Karpas-422 (cell line): ENCODE results near the gene SLC22A13. TPM values are rescaled to one million over a fixed set of nuclear protein-coding genes. Genes with fewer than 3 reads are reported as not detected.
"Not testable (repeated sequence)": the region's sequence is repeated elsewhere in the genome, so short reads cannot be mapped to it uniquely, and the experiment has no call there.

Experiments
- DNase-seq: peaks from one replicate; pipeline ENCODE4 v3.0.0-alpha.2; 2015
- H2AFZ ChIP-seq: fragments of 200-600 bp; sonication (generic); 2 replicates; pipeline ENCODE4 v1.6.1; 2014; ENCODE audit warnings: antibody characterized with exemption, low read length, mixed read lengths
- H3K27ac ChIP-seq: fragments of 200-600 bp; sonication (generic); 2 replicates; pipeline ENCODE4 v1.5.1; 2014; ENCODE audit warnings: mild to moderate bottlenecking, low read length, moderate library complexity
- H3K27me3 ChIP-seq: fragments of 200-600 bp; sonication (generic); 2 replicates; pipeline ENCODE4 v1.6.1; 2014; ENCODE audit warnings: low read length, mixed read lengths
- H3K36me3 ChIP-seq: fragments of 200-600 bp; sonication (generic); 2 replicates; pipeline ENCODE4 v1.6.1; 2014; ENCODE audit warnings: low read length, mixed read lengths; ENCODE audit not compliant: insufficient read depth
- H3K4me1 ChIP-seq: fragments of 200-600 bp; sonication (generic); 2 replicates; pipeline ENCODE4 v1.6.1; 2014; ENCODE audit warnings: mild to moderate bottlenecking, low read length, mixed read lengths
- H3K4me2 ChIP-seq: fragments of 200-600 bp; sonication (generic); 2 replicates; pipeline ENCODE4 v1.6.1; 2014; ENCODE audit warnings: low read length, low read depth, mild to moderate bottlenecking; ENCODE audit not compliant: poor library complexity, severe bottlenecking
- H3K4me3 ChIP-seq: fragments of 200-600 bp; sonication (generic); 2 replicates; pipeline ENCODE4 v1.5.1; 2014; ENCODE audit warnings: mild to moderate bottlenecking, antibody characterized with exemption, low read length, mixed read lengths
- H3K79me2 ChIP-seq: fragments of 200-600 bp; sonication (generic); 2 replicates; pipeline ENCODE4 v1.6.1; 2014; ENCODE audit warnings: mild to moderate bottlenecking, low read length, mixed read lengths
- H3K9ac ChIP-seq: fragments of 200-600 bp; sonication (generic); 2 replicates; pipeline ENCODE4 v1.6.0; 2014; ENCODE audit warnings: low read length
- H3K9me2 ChIP-seq: fragments of 200-600 bp; sonication (generic), shearing (Covaris generic); replicated peaks from 2 replicates; pipeline ENCODE4 v1.6.0; 2014; ENCODE audit warnings: mild to moderate bottlenecking, low read length, moderate library complexity; ENCODE audit not compliant: insufficient read depth
- H3K9me3 ChIP-seq: fragments of 300-700, 200-600 bp; sonication (generic); 2 replicates; pipeline ENCODE4 v1.6.1; 2014; ENCODE audit warnings: low read length, mixed read lengths
- H4K20me1 ChIP-seq: fragments of 200-600 bp; sonication (generic); 2 replicates; pipeline ENCODE4 v1.6.1; 2014; ENCODE audit warnings: mild to moderate bottlenecking, antibody characterized with exemption, low read length, low read depth; ENCODE audit not compliant: insufficient read depth
- total RNA-seq: library from RNA; depleted of rRNA; stranded (reverse); fragments of >200 nt; shearing (Covaris generic); gene quantifications from 2 replicates; pipeline ENCODE4 v1.2.3, GENCODE V29; 2014; ENCODE audit warnings: low replicate concordance

The SLC22A13 gene
- total RNA-seq, 1 experiment from 2014 or later = 3.3 TPM

- H2AFZ ChIP-seq = no peak overlapping the region
- no peaks in the 10 kb centered on the region for H3K4me1 ChIP-seq
- H3K79me2 ChIP-seq = no peaks in the 10 kb centered on the region
- H3K4me2 ChIP-seq = no peak overlapping the region
- no peaks in the 10 kb centered on the region; the same call in 1 of the 2 replicates for H3K36me3 ChIP-seq
- H3K27me3 ChIP-seq = no peaks in the 10 kb centered on the region
- H3K27ac ChIP-seq = no peak overlapping the region
- H4K20me1 ChIP-seq = no peaks in the 10 kb centered on the region
- no peak for DNase-seq
- H3K9me3 ChIP-seq = no peaks in the 10 kb centered on the region
- no peak overlapping the region for H3K4me3 ChIP-seq
- no peak overlapping the region for H3K9ac ChIP-seq
- no peaks in the 10 kb centered on the region for H3K9me2 ChIP-seq
Observed at GRCh38 chr3:38278841-38279240, 13.2 kb downstream of the SLC22A13 start.

GRCh38 chr3:38281895-38282686 is 16.5 kb downstream of the SLC22A13 start, which contains the start of gene SLC22A14:
SLC22A14 (plus strand) TSS chr3:38282294; CDS start chr3:38306027, 23,733 bp downstream.
- DNase-seq = no peak
- H3K9ac ChIP-seq = no peak within 1 kb of the TSS

GRCh38 chr3:38283810-38284755 is 18.5 kb downstream of the SLC22A13 start:
- no peaks in the 10 kb centered on the region for H3K79me2 ChIP-seq
- no peak overlapping the region for H2AFZ ChIP-seq
- H3K9me2 ChIP-seq = no peaks in the 10 kb centered on the region
- no peak for DNase-seq
- no peak overlapping the region for H3K9ac ChIP-seq
- H4K20me1 ChIP-seq = no peaks in the 10 kb centered on the region
- H3K9me3 ChIP-seq = no peaks in the 10 kb centered on the region
- no peaks in the 10 kb centered on the region for H3K36me3 ChIP-seq
- no peaks in the 10 kb centered on the region for H3K27me3 ChIP-seq
- no peaks in the 10 kb centered on the region for H3K4me1 ChIP-seq
- H3K4me2 ChIP-seq = no peak overlapping the region
- H3K4me3 ChIP-seq = no peak overlapping the region
- no peak overlapping the region for H3K27ac ChIP-seq

More at GRCh38 chr3:38281895-38282686, 16.5 kb downstream of the SLC22A13 start, which contains the start of gene SLC22A14:
- Histone ChIP-seq H4K20me1 (no peaks in the 10 kb centered on the region), H3K36me3 (no peaks in the 10 kb centered on the region), H3K27me3 (no peaks in the 10 kb centered on the region), H3K79me2 (no peaks in the 10 kb centered on the region), H2AFZ (no peak within 1 kb of the TSS), H3K9me3 (no peaks in the 10 kb centered on the region), H3K27ac (no peak within 1 kb of the TSS), H3K4me2 (no peak within 1 kb of the TSS), H3K4me3 (no peak within 1 kb of the TSS), H3K4me1 (no peaks in the 10 kb centered on the region), H3K9me2 (no peaks in the 10 kb centered on the region)

- Histone ChIP-seq H3K4me3 (no peak overlapping the region), H2AFZ (no peak overlapping the region), H3K79me2 (no peaks in the 10 kb centered on the region), H4K20me1 (no peaks in the 10 kb centered on the region), H3K27me3 (no peaks in the 10 kb centered on the region), H3K9me2 (no peaks in the 10 kb centered on the region), H3K9ac (no peak overlapping the region), H3K4me1 (no peaks in the 10 kb centered on the region), H3K4me2 (no peak overlapping the region), H3K27ac (no peak overlapping the region), H3K36me3 (no peaks in the 10 kb centered on the region), H3K9me3 (no peaks in the 10 kb centered on the region)
- no peak for DNase-seq
Observed at GRCh38 chr3:38284756-38285150, 19.1 kb downstream of the SLC22A13 start.

GRCh38 chr3:38289286-38290217 is 23.9 kb downstream of the SLC22A13 start:
- not testable (repeated sequence) for H3K79me2 ChIP-seq, H4K20me1 ChIP-seq, H3K36me3 ChIP-seq, H3K27me3 ChIP-seq, DNase-seq, H3K4me3 ChIP-seq, H3K27ac ChIP-seq, H3K9ac ChIP-seq, H3K9me3 ChIP-seq, H2AFZ ChIP-seq, H3K4me2 ChIP-seq, H3K9me2 ChIP-seq, H3K4me1 ChIP-seq

- DNase-seq, H3K9me2 ChIP-seq, H3K79me2 ChIP-seq, H3K9ac ChIP-seq, H3K27me3 ChIP-seq, H3K4me3 ChIP-seq, H3K9me3 ChIP-seq, H3K27ac ChIP-seq, H2AFZ ChIP-seq, H3K4me2 ChIP-seq, H3K4me1 ChIP-seq, H3K36me3 ChIP-seq, H4K20me1 ChIP-seq: not testable (repeated sequence)
Observed at GRCh38 chr3:38297053-38297452, 31.4 kb downstream of the SLC22A13 start.

GRCh38 chr3:38297537-38297936 is 31.9 kb downstream of the SLC22A13 start:
- Histone ChIP-seq H3K4me3 (no peak overlapping the region), H3K4me1 (no peaks in the 10 kb centered on the region), H3K27ac (no peak overlapping the region), H4K20me1 (no peaks in the 10 kb centered on the region), H3K79me2 (no peaks in the 10 kb centered on the region), H3K36me3 (no peaks in the 10 kb centered on the region), H2AFZ (no peak overlapping the region), H3K9me3 (no peaks in the 10 kb centered on the region), H3K4me2 (no peak overlapping the region), H3K9me2 (no peaks in the 10 kb centered on the region), H3K9ac (no peak overlapping the region), H3K27me3 (no peaks in the 10 kb centered on the region)
- no peak for DNase-seq
